HCT116 (cell line): ENCODE data around the gene COL15A1. TPM values are rescaled to one million over a fixed set of nuclear protein-coding genes. Genes with fewer than 3 reads are reported as not detected.
"Not testable (repeated sequence)": the region's sequence is repeated elsewhere in the genome, so short reads cannot be mapped to it uniquely, and the experiment has no call there.

ENCODE experiments used
- ATAC-seq: fragments of 200-7000 bp; cut with Tn5 transposase; 2 replicates; pipeline ENCODE4 v1.9.1; 2020; ENCODE audit warnings: mild to moderate bottlenecking, moderate library complexity
- BruUV-seq: library from RNA; stranded (reverse); fragments of 400-500 nt; replicated peaks from 2 replicates; lab custom pipeline; 2021; lab: Mats Ljungman, UMichigan
- CTCF ChIA-PET: fragments of 300-600 bp; sonication (Branson Sonifier 250); formaldehyde crosslinking; loops from one replicate; lab custom pipeline; 2021; ENCODE audit warnings: antibody characterized with exemption; lab: Charles Lee
- POLR2A ChIA-PET: fragments of 300-600, 350-600 bp; sonication (Branson Sonifier 250); formaldehyde crosslinking; loops from one replicate; lab custom pipeline; 2021; ENCODE audit warnings: antibody characterized with exemption; lab: Charles Lee
- RAD21 ChIA-PET, 2 experiments: fragments of 300-600 bp; sonication (Branson Sonifier 250); formaldehyde crosslinking; loops; one replicate each; lab custom pipeline; 2023; ENCODE audit warnings: low total read pairs in 2 of 2; ENCODE audit not compliant: uncharacterized antibody in 2 of 2, unreplicated experiment in 2 of 2, low non-redundant PET in 1 of 2; lab: Charles Lee
- DNase-seq: peaks from one replicate; pipeline ENCODE4 v3.0.0-alpha.2; 2010; ENCODE audit warnings: low read depth, low spot score
- H2AFZ ChIP-seq: fragments of 200-600 bp; shearing (Covaris generic), sonication (generic); 2 replicates; pipeline ENCODE4 v1.6.1; 2017; ENCODE audit warnings: low read depth, mixed run types, mixed read lengths, antibody characterized with exemption, low read length; ENCODE audit not compliant: poor library complexity, severe bottlenecking
- H3K27ac ChIP-seq: 2 replicates; pipeline ENCODE4 v1.5.1; 2012; ENCODE audit warnings: low read depth, low read length
- H3K27me3 ChIP-seq: fragments of 200-600 bp; sonication (generic); 2 replicates; pipeline ENCODE4 v1.6.1; 2016; ENCODE audit warnings: mixed run types, low read length, mixed read lengths; ENCODE audit not compliant: insufficient read depth
- H3K36me3 ChIP-seq, 2 experiments: fragments of 200-500 bp in 1 of 2; fragments of 200-600 bp in 1 of 2; sonication (Bioruptor generic) in 1 of 2; sonication (generic) in 1 of 2; 2 replicates each; pipeline versions ENCODE4 v1.5.1 to v1.6.1; 2014 to 2016; ENCODE audit warnings: low read length in 2 of 2, inconsistent platforms in 1 of 2, mixed read lengths in 1 of 2, mixed run types in 1 of 2; ENCODE audit not compliant: insufficient read depth in 2 of 2, control insufficient read depth in 1 of 2
- H3K4me1 ChIP-seq, 2 experiments: fragments of 200-600 bp in 1 of 2; sonication (generic) in 1 of 2; 2 replicates each; pipeline versions ENCODE4 v1.5.1 to v1.6.1; 2012 to 2017; ENCODE audit warnings: low read length in 2 of 2, inconsistent platforms in 1 of 2, mild to moderate bottlenecking in 1 of 2, mixed read lengths in 1 of 2, mixed run types in 1 of 2, moderate library complexity in 1 of 2; ENCODE audit not compliant: insufficient read depth in 2 of 2, control insufficient read depth in 1 of 2
- H3K4me2 ChIP-seq: fragments of 200-600 bp; sonication (generic); 2 replicates; pipeline ENCODE4 v1.6.1; 2017; ENCODE audit warnings: mixed run types, low read length, mixed read lengths
- H3K4me3 ChIP-seq, 2 experiments: fragments of 200-600 bp in 1 of 2; sonication (generic) in 1 of 2; replicated peaks in 1 of 2; 2 replicates each; pipeline ENCODE4 v1.5.1; 2011 to 2016; ENCODE audit warnings: low read length in 2 of 2, control low read depth in 1 of 2, low read depth in 1 of 2, mild to moderate bottlenecking in 1 of 2, mixed read lengths in 1 of 2, mixed run types in 1 of 2
- H3K79me2 ChIP-seq: fragments of 200-600 bp; sonication (generic); 2 replicates; pipeline ENCODE4 v1.6.1; 2017; ENCODE audit warnings: mild to moderate bottlenecking, mixed run types, low read length, moderate library complexity, mixed read lengths; ENCODE audit not compliant: insufficient read depth
- H3K9ac ChIP-seq: fragments of 200-600 bp; sonication (generic); 2 replicates; pipeline ENCODE4 v1.6.1; 2016; ENCODE audit warnings: low read length, mixed read lengths
- H3K9me2 ChIP-seq: fragments of 200-600 bp; sonication (generic), shearing (Covaris generic); 2 replicates; pipeline ENCODE4 v1.6.1; 2017; ENCODE audit warnings: mixed run types, mild to moderate bottlenecking, moderate library complexity; ENCODE audit not compliant: insufficient read depth
- H3K9me3 ChIP-seq, 2 experiments: fragments of 200-500 bp in 1 of 2; fragments of 200-600 bp in 1 of 2; sonication (Bioruptor generic) in 1 of 2; sonication (generic) in 1 of 2; 2 replicates each; pipeline ENCODE4 v1.6.1; 2014 to 2017; ENCODE audit warnings: low read length in 2 of 2, mixed read lengths in 2 of 2, inconsistent platforms in 1 of 2, low read depth in 1 of 2, mild to moderate bottlenecking in 1 of 2, mixed run types in 1 of 2, moderate library complexity in 1 of 2; ENCODE audit not compliant: control insufficient read depth in 1 of 2, insufficient read depth in 1 of 2
- H4K20me1 ChIP-seq: fragments of 200-600 bp; sonication (generic), shearing (Covaris generic); 2 replicates; pipeline ENCODE4 v1.6.1; 2017; ENCODE audit warnings: mixed run types, mild to moderate bottlenecking, moderate library complexity; ENCODE audit not compliant: insufficient read depth
- EGR1 ChIP-seq: IDR thresholded peaks from 2 replicates; pipeline ENCODE4 v1.6.1; 2012; ENCODE audit warnings: low read depth
- EZH2phosphoT487 ChIP-seq: fragments of 200-600 bp; IDR thresholded peaks from 2 replicates; pipeline ENCODE4 v1.6.1; 2018; ENCODE audit warnings: antibody characterized with exemption, borderline replicate concordance
- FOSL1 ChIP-seq: IDR thresholded peaks from 2 replicates; pipeline ENCODE4 v1.6.1; 2012; ENCODE audit warnings: low read depth
- POLR2A ChIP-seq: IDR thresholded peaks from 2 replicates; pipeline ENCODE4 v1.7.0; 2011; ENCODE audit warnings: borderline replicate concordance; ENCODE audit not compliant: insufficient read depth, insufficient read length; ENCODE audit errors: extremely low read depth
- SIN3A ChIP-seq: IDR thresholded peaks from 2 replicates; pipeline ENCODE4 v1.6.1; 2012; ENCODE audit warnings: low read depth
- SRF ChIP-seq: IDR thresholded peaks from 2 replicates; pipeline ENCODE4 v1.6.1; 2012; ENCODE audit warnings: low read depth
- YY1 ChIP-seq: IDR thresholded peaks from 2 replicates; pipeline ENCODE4 v1.6.1; 2011; ENCODE audit warnings: low read length, low read depth, moderate library complexity, mild to moderate bottlenecking; ENCODE audit not compliant: insufficient replicate concordance; ENCODE audit errors: extremely low read depth
- intact Hi-C: fragments of 100-400 bp; cut with micrococcal nuclease; formaldehyde crosslinking; loops from 2 replicates; pipeline ENCODE4 v1.10.0; 2022
- total RNA-seq: library from RNA; stranded (reverse); gene quantifications from one replicate; pipeline ENCODE4 v1.2.1, GENCODE V29; 2021; ENCODE audit not compliant: unreplicated experiment
- TF ChIP-seq, protein P1 (sequence below): IDR thresholded peaks from 2 replicates; pipeline ENCODE4 v1.6.1; 2012; ENCODE audit warnings: low read depth
- TF ChIP-seq, protein P2 (sequence below): IDR thresholded peaks from 2 replicates; pipeline ENCODE4 v1.6.1; 2012
- TF ChIP-seq, protein P3 (sequence below): IDR thresholded peaks from 2 replicates; pipeline ENCODE4 v1.6.1; 2012

Gene COL15A1
- total RNA-seq, 1 experiment from 2014 or later, result 0.15 TPM

DNA sequence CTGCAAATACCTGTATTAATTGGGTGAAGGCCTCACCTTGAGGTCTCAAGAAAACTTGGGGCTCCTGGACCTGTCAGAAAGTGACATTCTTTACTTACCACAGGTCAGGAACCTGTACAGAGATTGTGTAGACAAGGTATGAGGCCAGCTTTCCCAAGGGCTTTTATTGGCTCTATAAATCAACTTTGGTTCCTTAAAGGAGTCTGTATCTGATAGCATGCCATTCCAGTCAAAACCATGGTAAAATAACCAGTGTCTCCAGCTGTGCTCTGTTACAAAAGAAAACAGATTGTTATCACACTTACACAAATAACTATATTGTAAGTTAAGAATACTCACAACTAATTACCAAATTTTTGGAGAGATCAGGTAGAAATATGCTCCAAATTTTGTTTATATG lies 64.5 kb downstream of the COL15A1 start:
- H3K79me2 ChIP-seq, result no peaks in the 10 kb centered on the region
- peaks cover 0 to 8% of the 10 kb centered on the region in 2 experiments; a peak in 1 of 4 replicates for H3K9me3 ChIP-seq
- no peaks in the 10 kb centered on the region; the same call in 1 of the 2 replicates for H3K9me2 ChIP-seq
- ChIA-PET RAD21 (no interaction called here), CTCF (interaction anchor here (0.6 kb wide), 1 partner anchor 1511 kb away, joined by 5 read pairs; no protein-coding TSS in a partner anchor), POLR2A (no interaction called here)
- no peak for ATAC-seq
- TF ChIP-seq POLR2A (no peak), SIN3A (no peak), FOSL1 (no peak), EGR1 (no peak), SRF (no peak), EZH2phosphoT487 (no peak), YY1 (no peak)
- TF ChIP-seq, protein P1, sequence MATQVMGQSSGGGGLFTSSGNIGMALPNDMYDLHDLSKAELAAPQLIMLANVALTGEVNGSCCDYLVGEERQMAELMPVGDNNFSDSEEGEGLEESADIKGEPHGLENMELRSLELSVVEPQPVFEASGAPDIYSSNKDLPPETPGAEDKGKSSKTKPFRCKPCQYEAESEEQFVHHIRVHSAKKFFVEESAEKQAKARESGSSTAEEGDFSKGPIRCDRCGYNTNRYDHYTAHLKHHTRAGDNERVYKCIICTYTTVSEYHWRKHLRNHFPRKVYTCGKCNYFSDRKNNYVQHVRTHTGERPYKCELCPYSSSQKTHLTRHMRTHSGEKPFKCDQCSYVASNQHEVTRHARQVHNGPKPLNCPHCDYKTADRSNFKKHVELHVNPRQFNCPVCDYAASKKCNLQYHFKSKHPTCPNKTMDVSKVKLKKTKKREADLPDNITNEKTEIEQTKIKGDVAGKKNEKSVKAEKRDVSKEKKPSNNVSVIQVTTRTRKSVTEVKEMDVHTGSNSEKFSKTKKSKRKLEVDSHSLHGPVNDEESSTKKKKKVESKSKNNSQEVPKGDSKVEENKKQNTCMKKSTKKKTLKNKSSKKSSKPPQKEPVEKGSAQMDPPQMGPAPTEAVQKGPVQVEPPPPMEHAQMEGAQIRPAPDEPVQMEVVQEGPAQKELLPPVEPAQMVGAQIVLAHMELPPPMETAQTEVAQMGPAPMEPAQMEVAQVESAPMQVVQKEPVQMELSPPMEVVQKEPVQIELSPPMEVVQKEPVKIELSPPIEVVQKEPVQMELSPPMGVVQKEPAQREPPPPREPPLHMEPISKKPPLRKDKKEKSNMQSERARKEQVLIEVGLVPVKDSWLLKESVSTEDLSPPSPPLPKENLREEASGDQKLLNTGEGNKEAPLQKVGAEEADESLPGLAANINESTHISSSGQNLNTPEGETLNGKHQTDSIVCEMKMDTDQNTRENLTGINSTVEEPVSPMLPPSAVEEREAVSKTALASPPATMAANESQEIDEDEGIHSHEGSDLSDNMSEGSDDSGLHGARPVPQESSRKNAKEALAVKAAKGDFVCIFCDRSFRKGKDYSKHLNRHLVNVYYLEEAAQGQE, result no peak
- TF ChIP-seq, protein P2, sequence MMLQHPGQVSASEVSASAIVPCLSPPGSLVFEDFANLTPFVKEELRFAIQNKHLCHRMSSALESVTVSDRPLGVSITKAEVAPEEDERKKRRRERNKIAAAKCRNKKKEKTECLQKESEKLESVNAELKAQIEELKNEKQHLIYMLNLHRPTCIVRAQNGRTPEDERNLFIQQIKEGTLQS, result no peak
- TF ChIP-seq, protein P3, sequence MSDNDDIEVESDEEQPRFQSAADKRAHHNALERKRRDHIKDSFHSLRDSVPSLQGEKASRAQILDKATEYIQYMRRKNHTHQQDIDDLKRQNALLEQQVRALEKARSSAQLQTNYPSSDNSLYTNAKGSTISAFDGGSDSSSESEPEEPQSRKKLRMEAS, result no peak
- no peak overlapping the region for H3K9ac ChIP-seq
- no peaks in the 10 kb centered on the region for H3K27me3 ChIP-seq
- H4K20me1 ChIP-seq, result no peaks in the 10 kb centered on the region
- H3K27ac ChIP-seq, result no peak overlapping the region
- BruUV-seq, result no TSS peak
- no peaks in the 10 kb centered on the region for H3K4me1 ChIP-seq
- no peak overlapping the region for H3K4me2 ChIP-seq
- H3K4me3 ChIP-seq, result no peak overlapping the region
- no peak overlapping the region for H2AFZ ChIP-seq
- DNase-seq, result no peak
- no peaks in the 10 kb centered on the region for H3K36me3 ChIP-seq
- intact Hi-C loops, result no loop called here

DNA sequence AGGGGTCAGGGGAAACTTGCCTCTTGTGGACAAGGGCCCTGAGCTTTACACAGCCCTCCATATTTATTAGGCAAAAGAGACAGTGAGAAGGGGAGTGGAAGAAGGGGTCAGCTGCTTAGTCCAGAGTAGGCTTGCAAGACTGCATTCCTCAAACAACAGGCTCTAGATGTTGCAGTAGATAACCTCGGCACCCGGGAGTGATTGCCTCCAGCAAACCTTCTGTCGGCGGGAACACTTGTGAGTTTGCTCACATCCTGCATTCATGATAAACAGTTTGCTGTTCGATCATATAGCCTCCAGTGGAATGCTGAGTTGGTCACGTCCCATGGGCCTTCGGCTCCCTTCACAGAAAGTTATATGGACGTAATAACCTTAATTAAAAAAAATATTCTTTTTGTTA lies 66.7 kb downstream of the COL15A1 start:
- intact Hi-C loops, result loop anchor here (10.0 kb wide), 1 partner anchor 884 kb away; no protein-coding TSS in a partner anchor
- H3K79me2 ChIP-seq, H3K4me2 ChIP-seq, BruUV-seq, DNase-seq, H3K27ac ChIP-seq, CTCF ChIA-PET, H3K9me2 ChIP-seq, H4K20me1 ChIP-seq, H3K36me3 ChIP-seq, H3K9me3 ChIP-seq, H2AFZ ChIP-seq, ATAC-seq, H3K27me3 ChIP-seq, RAD21 ChIA-PET, H3K4me3 ChIP-seq, POLR2A ChIA-PET, H3K4me1 ChIP-seq, H3K9ac ChIP-seq: not testable (repeated sequence)
